ENCODE measurements around the gene FBXL17. TPM values are rescaled to one million over a fixed set of nuclear protein-coding genes. Genes with fewer than 3 reads are reported as not detected.

FBXL17 gene
- total and polyA plus RNA-seq, 2 of the 4 experiments (the other 2 are of a cell fraction): 3.9 to 8.1 TPM

DNA sequence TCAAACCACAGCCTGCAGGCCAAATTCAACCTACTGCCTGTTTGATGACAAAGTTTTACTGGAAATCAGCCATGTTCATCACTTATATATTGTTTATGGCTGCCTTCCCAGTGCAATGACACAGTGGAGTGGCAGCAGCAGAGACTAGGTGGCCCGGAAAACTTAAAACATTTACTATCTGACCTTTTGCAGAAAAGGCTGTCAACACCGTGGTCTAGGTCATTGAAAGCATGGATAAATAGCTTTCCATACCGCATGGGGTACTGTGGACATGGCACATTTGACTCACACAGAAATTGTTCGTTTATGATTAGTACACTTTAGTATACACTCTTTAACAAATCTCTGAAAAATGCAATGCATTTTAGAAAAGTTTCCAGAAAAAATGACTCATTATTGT is 412.9 kb downstream of the FBXL17 start:
- no peak overlapping the region for H3K9ac ChIP-seq (ENCODE audit: low read depth, low read length)
- no peak overlapping the region for H3K4me3 ChIP-seq (ENCODE audit: insufficient read depth, low read depth, low read length)
- no peak overlapping the region for H4K8ac ChIP-seq (ENCODE audit: low read depth in 2 of 2, low read length in 2 of 2)
- 0 out of 2 replicates have a peak, but pooled peaks cover 4% of the 10 kb centered on the region for H3K9me1 ChIP-seq (ENCODE audit: insufficient read depth, low read length)
- H3K79me1 ChIP-seq (ENCODE audit: low read depth in 1 of 2, low read length in 2 of 2): no peaks in the 10 kb centered on the region
- no peak overlapping the region for H2BK15ac ChIP-seq (ENCODE audit: low read depth, low read length)
- ATAC-seq (ENCODE audit: low read depth) (peak; percentile 65), DNase-seq (peak; percentile 56)
- TF ChIP-seq MAFK (IDR thresholded peaks at IDR 0.05; ENCODE audit: low read depth, low read length) (no peak), RFX5 (IDR thresholded peaks at IDR 0.05; ENCODE audit: low read depth, low read length) (no peak), BHLHE40 (IDR thresholded peaks at IDR 0.05; ENCODE audit: low read depth, low read length) (no peak)
- TF ChIP-seq, protein P1, sequence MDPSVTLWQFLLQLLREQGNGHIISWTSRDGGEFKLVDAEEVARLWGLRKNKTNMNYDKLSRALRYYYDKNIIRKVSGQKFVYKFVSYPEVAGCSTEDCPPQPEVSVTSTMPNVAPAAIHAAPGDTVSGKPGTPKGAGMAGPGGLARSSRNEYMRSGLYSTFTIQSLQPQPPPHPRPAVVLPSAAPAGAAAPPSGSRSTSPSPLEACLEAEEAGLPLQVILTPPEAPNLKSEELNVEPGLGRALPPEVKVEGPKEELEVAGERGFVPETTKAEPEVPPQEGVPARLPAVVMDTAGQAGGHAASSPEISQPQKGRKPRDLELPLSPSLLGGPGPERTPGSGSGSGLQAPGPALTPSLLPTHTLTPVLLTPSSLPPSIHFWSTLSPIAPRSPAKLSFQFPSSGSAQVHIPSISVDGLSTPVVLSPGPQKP (IDR thresholded peaks at IDR 0.05; ENCODE audit: borderline replicate concordance, low read depth, low read length): no peak
- no peak overlapping the region for H3K27ac ChIP-seq (ENCODE audit: insufficient read depth, low read length)
- H3K56ac ChIP-seq (ENCODE audit: extremely low read depth, insufficient read depth, low read length): no peak overlapping the region
- H3K14ac ChIP-seq (replicated peaks; ENCODE audit: low read depth, low read length): no peak overlapping the region
- peak overlapping the region; percentile 46; the same call in 1 of the 2 replicates for H3K4ac ChIP-seq (ENCODE audit: low read depth, low read length)
- no peak overlapping the region for H4K5ac ChIP-seq (ENCODE audit: low read depth, low read length)
- peaks cover 5% of the 10 kb centered on the region; the same call in 1 of the 2 replicates for H3K4me1 ChIP-seq (ENCODE audit: control insufficient read depth, insufficient read depth, low read length)
- peak overlapping the region; percentile 39 for H2AFZ ChIP-seq (replicated peaks; ENCODE audit: low read length, poor library complexity)
- H2AK5ac ChIP-seq (ENCODE audit: low read depth, low read length): no peak overlapping the region
- H2BK20ac ChIP-seq (ENCODE audit: low read depth, low read length): peak overlapping the region; percentile 21; the same call in 1 of the 2 replicates
- in situ Hi-C loops (cut with MboI; ENCODE audit: low sequenced_read_pairs) (no loop called here), dilution Hi-C loops (cut with HindIII; ENCODE audit: low sequenced_read_pairs, unreplicated experiment) (no loop called here), intact Hi-C loops (cut with micrococcal nuclease) (no loop called here)
- CTCF ChIA-PET: no interaction called here
- H4K91ac ChIP-seq (ENCODE audit: insufficient read depth, low read depth, low read length): no peak overlapping the region
- no peaks in the 10 kb centered on the region for H3K9me3 ChIP-seq (ENCODE audit: control insufficient read depth, insufficient read depth, low read length)
- peak overlapping the region; percentile 37; the same call in 1 of the 2 replicates for H3K18ac ChIP-seq (ENCODE audit: low read depth, low read length)
- no peaks in the 10 kb centered on the region for H3K27me3 ChIP-seq (ENCODE audit: control insufficient read depth, insufficient read depth, low read length)
- no peaks in the 10 kb centered on the region for H3K36me3 ChIP-seq (ENCODE audit: control insufficient read depth, insufficient read depth, low read length)
- BruUV-seq (replicated peaks): no TSS peak
- H2BK120ac ChIP-seq (ENCODE audit: low read depth, low read length): peak overlapping the region; percentile 32; the same call in 1 of the 2 replicates
- POLR2A ChIA-PET (ENCODE audit: unreplicated experiment): no interaction called here
- peak overlapping the region; percentile 63 for H2BK5ac ChIP-seq (ENCODE audit: low read depth, low read length, poor library complexity, severe bottlenecking)
- peak overlapping the region; percentile 65; the same call in 1 of the 2 replicates for H3K4me2 ChIP-seq (ENCODE audit: low read depth, low read length)
- WGBS, 2 experiments (ENCODE audit: extremely low coverage in 2 of 2, insufficient read length in 1 of 2): no CpG with 5 or more reads among the region's 4 CpGs
- no peak overlapping the region for H2AK9ac ChIP-seq (replicated peaks; ENCODE audit: low read depth, low read length, poor library complexity)
- H4K20me1 ChIP-seq (ENCODE audit: insufficient read depth, low read length): no peaks in the 10 kb centered on the region
- H3K23ac ChIP-seq (ENCODE audit: low read depth, low read length): 0 out of 2 replicates have a peak overlapping the region, but pooled peaks have one; percentile 48

All from IMR-90 (cell line).